NCI-H510A (cell line): Measurements from ENCODE around the gene KRT76.
A peak's percentile ranks its signal among the peaks of the same experiment; 100 is the strongest.

Experiments used
- DNase-seq: peaks from one replicate; lab custom pipeline; 2025; lab: John Stamatoyannopoulos, UW

Gene KRT76

DNA sequence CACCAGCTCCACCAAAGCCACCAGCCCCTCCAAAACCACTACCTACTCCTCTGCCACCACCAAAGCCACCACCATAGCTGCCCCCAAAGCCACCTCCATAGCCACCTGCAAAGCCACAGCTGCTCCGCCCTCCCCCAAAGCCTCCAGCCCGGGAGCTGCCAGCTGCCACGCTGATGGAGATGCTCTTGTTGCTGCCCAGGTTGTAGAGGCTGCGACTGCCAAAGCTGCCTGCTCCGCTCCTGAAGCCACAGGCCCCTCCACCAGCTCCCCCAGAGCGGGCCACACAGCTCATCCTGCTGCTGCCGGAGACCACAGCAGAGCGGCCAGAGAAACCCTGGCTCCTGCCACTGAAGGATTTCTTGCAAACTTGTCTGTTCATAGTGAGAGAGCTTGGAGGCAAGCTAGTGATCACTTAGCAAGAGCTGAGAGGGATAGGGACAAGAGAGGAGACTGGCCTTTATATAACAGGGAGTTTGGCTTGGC lies at the start of gene KRT76:
Gene KRT76, minus strand, starts transcription at position 433 of the 483 bp plus-strand sequence. Its CDS starts 54 bp downstream, at position 379.
- no peak for DNase-seq

DNA sequence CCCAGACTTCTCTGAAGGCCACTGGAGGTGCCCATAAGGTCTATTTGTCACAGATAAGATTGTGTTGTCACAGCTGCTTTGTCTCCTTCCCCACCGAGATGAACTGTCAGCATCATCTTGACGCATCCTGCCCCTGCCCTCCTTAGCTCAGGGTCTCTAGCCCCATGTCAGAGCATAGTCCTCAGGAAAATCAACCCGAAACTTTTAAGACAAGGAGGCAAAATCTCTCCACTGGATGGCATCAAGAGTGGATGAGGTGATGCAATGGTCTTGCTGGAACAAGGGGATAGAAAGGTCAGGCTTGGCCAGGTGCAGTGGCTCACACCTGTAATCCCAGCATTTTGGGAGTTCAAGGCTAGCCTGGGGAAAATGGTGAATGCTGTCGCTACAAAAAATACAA lies 48.8 kb upstream of the KRT76 start:
- no peak for DNase-seq

DNA sequence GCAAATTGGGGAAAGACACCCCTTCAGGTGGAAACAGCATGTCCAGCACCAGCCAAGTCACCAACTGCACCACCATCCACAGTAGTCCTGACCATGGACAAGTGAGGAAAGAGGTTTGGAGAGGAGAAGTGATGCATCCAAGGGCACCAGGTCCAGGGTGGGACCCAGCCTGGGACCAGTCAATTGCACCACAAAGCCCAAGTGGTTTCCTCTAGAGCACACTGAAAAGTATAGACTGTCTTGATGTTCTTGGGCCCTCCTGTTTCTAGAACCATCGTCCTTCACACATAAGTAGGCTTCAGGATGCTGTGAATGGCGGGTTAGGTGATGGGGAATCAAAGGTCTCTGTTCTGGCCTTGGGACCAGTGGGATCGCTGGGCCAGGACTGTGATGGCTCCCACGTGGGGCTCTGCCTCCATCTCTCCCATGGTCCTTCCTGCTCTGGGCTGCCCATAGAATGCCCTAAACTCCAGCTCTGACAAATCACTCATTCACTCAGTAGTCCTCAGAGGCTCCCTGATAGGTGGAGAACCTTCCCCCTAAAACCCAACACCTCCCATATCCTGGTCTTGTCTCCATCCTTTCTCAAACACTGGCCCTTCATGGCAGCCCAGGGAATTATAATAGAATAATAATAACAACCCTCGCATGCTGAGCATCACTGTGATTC lies 47.7 kb upstream of the KRT76 start:
- no peak for DNase-seq

DNA sequence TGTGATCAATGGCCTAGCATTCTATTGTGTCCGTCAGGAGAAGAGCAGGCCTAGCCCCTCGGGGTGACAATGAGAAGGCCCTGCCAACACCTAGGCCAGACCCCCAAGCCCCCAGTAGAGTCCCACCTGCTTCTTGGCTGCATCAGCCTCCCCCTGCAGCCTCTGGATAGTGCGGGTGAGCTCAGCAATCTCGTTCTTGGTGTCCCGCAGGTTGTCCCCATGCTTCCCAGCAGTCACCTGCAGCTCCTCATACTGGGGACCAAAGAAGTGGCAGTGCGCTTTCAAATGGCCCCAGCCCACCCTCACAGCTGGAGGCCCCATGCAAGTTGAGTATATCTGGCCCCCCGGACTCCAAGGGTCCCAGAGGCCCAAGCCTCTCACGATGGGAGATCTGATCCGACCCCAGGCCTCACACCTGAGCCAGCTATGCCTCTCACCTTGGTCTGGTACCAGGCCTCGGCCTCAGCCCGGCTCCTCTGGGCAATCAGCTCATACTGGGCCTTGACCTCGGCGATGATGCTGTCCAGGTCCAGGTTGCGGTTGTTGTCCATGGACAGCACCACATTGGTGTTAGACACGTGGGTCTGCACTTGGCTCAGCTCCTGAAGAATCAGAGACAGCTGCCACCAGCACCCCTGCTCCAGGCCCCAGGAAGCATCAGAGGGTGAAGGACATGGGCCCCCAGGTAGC lies 46.8 kb upstream of the KRT76 start:
- no peak for DNase-seq

DNA sequence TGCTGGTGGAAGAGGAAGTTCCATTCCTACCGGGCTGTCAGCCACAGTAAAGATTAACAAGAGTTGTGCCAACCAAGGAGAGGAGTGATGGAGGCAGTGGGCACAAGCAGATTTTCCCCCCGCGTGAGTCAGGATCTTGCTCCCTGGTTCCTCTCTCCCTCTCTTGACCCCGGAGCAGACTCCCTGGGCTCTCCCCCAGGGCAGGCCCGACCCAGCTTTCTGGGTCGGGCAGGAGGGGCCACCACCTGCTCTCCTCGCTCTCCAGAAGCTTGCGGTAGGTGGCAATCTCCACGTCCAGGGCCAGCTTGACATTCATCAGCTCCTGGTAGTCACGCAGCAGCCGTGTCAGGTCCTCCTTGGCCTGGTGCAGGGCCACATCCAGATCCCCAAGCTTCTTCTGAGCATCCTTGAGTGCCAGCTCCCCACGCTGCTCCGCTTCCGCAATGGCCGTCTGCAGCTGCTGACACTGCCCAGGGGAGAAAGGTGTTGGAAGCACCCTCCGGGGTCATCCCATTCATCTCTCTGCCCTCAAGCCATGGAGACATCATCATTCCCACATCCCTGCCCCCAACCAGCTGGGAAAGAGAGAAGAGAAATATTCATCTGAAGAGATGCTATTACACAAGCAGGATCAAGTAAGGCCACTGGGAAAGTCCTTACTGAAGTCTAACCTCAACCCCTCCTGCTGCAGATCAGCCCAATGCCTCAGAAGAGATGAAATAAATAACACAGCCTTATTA lies 45.8 kb upstream of the KRT76 start:
- no peak for DNase-seq

DNA sequence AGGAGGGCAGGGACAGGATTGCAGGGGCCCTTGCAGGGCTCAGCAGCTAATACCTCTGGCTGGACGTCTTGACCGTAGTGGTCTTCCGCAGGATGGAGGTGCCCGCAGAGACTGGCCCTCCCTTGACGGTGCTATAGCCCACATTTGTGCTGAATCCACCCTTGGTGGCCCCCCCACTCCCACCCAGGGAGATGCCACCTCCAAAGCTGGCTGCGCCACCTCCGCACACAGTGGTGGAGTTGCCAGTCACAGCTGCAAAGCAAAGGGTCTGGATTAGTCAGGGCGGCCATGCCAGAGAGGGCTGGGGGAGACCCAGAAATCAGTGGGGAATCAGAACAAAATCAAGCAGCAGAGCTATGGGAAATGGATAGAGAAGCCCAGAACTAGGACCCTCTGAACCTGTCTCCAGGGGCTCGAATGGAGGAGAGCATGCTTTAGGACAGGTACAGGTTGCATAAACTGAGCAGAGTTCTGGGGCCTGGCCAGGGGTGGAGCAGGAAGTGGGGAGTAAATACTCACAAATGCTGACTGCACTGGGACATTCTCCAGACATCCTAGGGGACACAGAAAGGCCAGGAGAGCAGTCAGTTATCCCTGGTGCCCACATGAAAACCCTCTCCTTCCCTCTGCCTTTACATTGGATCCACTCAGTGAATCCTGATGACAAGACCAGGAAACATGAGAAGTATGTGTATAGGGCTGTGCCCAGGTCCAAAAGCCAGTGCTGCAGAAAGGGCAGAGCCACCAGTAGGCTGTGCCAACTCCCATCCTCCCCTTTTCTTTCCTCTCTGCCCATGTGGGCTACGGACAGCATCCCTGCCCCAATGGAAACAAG lies 44.9 kb upstream of the KRT76 start:
- no peak for DNase-seq

DNA sequence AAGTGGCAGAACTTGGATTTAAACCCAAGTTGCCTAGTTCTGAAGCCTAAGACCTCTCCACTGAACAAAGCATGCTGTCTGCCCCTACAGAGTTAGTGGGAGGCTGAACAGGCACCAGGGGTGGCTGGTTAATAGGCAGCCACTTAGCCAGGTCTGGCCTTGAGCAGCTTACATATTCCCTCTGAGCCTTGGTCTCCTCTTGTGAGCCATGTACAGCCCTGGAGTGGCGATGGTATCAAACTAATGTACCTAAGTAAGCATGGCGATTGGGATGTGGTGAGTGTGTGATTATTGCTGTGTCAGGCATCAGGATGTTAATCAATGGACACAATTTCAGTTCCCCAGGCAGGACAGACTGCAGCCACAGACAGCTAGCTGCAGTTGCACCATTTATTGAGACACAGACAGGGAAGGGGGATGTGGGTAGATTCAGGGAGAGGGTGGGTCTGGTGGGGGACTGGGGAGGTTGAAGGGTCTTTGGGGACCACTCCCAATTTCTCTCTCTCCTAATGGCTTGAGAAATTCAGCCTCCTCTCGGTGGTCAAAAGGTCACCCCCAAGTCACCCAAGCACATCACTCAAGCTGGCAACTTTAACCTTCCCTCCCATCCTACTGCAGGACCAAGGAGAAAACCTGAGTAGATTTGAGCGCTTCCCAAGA lies 44.1 kb upstream of the KRT76 start:
- no peak for DNase-seq

DNA sequence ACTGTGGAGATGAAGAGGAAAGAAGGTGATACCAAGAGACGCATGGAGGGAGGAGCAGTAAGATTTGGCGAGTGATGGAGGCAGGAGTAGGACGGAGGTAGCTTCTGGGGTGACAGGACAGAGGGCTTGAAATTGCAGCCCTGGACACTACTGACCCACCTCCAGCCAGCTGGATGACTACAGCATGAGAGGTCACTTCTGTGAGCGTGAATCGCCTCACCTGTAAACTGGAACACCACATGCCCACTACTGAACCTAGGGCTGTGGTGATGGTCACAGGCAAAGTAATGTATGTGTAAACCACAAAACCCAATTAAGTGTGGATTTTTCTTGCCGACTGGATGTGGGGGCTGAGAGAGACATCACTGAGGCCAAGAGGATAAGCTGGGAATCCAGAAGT lies 43.4 kb upstream of the KRT76 start:
- no peak for DNase-seq

DNA sequence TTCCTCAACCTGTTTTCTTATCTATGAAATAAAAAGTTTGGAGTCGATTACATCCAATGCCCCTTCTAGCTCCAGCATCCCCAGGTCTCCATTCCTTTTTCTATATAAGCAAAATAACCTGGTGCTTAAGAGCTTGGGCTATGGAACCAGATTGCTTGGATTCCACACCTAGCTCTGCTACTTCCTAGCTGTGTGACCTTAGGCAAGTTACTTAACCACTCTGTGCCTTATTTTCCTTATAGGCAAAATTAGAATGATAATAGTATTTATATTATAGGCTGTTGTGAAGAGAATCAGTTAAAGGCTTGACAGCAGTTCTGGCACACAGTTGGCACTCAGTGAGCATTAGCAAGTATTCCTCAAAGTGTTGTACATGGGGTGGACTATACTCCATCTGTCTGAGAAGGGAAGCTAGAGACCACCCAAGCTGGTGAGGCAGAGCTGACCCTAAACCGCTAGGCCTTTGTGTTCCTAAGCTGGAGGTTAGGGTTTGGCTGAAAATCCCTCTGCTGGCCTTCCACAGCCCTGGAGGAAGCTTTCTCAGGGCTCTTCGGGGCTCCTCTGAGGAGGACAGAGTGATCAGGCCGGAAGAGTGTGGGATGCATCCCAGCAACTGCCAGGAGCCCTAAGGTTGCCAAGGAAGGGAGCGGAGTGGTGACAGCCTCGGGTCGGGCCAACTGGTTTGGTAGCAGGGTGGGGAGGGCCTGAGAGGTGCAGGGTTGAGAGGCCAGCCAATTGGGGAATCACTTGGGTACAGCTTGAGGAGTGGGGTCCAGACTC lies 42.8 kb upstream of the KRT76 start:
- no peak for DNase-seq

DNA sequence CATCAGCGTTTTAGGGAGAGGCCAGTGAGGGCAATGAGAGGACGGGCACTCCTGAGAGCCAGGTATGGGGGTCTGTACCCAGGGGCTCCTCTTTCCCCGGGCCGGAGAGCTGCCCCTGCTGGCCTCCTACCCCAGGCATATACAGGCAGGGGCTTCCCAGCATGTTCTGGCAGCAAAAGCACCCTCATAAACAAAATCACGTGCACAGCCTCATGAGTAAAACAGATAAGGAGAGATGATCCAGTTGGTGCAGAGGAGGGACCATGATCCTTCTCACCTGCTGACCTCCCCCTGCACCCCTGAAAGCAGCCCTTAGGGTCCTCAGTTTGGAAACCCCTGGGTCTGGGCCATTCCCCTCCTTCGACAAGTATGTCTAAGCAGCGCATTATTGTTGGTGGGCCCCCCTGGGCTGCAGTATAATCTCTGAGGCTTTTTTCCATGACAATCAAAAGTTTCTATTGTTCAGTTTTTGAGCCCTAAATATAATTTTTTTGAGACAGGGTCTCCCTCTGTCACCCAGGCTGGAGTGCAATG lies 41.8 kb upstream of the KRT76 start:
- no peak for DNase-seq

DNA sequence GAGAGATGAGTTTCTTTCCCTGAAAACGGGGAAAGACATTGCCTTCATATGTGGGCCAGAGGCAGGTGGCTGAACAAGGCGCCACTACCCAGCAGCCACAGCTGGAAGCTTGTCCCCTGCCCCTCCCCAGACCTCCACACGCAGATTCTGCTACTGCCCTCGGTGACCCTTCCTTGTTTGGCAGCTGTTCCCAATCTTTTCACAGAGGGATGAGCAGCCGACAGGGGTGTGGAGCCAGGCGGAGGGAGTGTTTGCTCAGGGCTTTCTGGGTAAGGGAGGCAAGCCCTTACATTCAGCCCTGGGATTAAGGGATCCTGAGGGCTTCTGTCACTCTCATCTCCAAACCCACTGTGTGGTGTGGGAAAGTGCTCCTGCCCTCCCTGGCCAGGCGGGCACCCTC lies 41.2 kb upstream of the KRT76 start:
- DNase-seq, result no peak

DNA sequence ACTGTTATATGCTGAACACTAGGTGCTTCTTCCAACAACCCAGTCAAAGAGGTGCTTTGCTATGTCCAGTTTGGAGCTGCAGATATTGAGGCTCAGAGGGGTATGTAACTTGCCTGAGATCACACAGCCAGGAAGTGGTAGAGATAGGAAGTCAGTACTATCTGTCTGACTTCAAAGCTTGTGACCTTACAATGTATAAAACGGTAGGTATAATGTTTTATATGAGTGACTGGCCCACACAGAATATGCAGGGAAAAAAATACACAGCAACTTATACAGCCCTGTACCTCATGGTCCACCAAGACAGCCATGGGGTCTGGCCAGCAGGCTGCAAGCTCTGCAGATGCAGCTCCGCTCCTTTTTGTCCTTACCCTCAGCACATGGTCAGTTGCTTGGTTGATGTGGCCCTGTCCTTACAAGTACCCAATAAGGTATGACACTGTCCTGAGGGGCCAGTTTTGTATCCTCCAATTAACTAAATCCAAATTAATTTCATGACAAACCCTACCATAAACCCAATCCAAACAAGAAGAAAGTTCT lies 40.6 kb upstream of the KRT76 start:
- no peak for DNase-seq

DNA sequence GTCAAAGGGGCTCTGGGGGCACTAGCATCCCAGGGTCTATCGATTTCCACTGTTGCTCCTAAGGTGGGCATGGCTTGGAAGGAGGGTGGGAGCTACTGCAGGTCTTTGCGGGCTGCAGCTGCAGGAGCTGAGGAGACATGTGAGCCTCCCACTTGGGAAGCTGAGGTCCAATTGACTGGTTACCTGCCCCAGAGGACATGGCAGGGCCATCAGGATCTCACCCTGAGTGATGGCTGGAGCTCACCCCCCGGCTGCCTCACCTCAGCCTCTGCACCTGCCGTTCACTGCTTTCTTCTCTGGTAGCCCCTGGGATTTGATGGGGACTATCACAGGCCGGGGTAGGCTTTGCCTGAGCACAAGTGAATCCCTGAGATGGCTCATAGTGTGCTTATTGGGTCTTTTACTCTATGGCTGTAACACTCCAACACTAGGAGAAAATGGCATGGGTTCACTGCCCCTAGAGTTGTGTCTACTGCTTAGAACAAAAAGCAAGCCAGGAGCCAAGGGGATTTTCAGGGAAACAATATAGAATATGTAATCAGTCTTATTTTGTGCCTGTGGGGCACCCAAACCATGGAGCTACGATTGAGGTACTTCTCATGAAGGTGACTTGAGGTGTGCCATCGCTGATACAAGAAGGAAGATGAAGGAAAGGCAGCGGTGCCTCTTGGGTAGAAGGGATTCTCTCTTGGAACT lies 40.0 kb upstream of the KRT76 start:
- DNase-seq, result no peak

DNA sequence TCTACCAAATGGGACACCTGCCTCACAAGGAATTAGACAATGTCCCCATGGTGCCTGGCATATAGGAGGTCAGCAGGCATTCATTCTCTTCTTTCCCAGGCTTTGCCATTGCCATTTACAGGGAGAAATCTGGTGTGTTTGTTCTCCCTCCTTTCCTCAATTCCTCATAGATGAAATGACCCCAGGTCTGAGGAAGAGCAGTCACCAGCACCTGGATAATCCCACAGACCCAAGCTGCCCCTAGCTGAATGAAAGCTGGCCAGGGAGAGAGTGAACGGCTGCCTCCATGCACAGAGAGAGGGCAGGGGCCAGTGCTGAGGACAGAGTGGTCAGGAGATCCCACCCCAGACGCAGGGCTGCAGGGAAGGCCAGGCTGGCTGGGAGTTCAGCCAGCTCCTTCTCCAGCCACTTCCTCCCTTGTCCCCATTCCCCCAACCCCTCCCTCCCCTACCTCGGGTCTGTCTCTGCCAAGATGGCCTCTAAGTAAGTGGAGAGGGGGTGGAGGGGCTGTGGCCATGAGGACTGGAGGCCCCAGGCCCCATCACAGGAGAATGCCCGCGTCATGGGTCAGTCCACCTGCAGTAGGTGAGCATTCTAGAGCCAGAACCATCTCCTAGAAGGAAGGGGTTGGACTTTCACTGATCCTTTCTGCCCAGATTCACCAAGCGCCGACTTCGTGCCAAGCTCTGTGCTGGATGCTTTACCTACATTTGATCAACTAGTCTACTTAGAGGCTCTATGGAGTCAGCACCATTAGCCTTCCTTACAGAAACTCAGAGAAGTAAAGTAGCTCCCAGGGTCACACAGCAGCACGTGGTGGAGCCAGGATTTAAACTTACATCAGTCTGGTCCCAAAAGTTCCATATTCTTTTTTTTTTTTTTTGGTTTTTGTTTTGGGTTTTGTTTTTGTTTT lies 38.8 kb upstream of the KRT76 start:
- DNase-seq, result no peak

DNA sequence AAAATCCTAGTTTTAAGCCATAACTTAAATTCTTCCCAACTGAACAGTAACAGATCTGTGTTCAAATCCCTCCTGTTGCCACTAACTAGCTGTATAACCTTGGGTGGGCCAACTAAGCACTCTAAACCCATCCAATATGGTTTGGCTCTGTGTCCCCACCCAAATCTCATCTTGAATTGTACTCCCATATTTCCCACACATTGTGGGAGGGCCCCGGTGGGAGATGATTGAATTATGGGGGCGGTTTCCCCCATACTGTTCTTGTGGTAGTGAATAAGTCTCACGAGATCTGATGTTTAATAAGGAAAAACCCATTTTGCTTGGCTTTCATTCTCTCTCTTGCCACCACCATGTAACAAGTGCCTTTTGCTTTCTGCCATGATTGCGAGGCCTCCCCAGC lies 38.0 kb upstream of the KRT76 start:
- no peak for DNase-seq

DNA sequence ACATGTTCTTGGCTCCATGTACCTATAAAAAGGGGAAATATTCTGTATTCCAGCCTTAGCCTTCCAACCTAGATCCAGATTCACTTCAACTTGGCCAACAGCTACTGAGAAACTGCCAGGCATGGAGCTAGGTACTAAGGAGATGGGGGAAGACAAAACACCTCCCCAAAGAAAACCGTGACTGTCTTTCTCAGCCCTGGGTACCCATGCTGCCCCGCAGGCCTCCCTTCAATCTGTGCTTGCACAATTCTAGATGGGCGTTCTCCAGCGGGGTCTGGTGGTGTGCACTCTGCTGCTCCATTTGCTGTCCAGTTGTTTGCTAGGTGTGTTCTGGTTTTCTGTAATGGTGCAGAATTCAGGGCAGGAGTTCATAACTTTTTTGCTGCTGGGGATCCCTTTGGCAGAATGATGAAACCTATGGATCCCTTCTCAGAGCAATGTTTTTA lies 37.6 kb upstream of the KRT76 start:
- DNase-seq, result no peak

DNA sequence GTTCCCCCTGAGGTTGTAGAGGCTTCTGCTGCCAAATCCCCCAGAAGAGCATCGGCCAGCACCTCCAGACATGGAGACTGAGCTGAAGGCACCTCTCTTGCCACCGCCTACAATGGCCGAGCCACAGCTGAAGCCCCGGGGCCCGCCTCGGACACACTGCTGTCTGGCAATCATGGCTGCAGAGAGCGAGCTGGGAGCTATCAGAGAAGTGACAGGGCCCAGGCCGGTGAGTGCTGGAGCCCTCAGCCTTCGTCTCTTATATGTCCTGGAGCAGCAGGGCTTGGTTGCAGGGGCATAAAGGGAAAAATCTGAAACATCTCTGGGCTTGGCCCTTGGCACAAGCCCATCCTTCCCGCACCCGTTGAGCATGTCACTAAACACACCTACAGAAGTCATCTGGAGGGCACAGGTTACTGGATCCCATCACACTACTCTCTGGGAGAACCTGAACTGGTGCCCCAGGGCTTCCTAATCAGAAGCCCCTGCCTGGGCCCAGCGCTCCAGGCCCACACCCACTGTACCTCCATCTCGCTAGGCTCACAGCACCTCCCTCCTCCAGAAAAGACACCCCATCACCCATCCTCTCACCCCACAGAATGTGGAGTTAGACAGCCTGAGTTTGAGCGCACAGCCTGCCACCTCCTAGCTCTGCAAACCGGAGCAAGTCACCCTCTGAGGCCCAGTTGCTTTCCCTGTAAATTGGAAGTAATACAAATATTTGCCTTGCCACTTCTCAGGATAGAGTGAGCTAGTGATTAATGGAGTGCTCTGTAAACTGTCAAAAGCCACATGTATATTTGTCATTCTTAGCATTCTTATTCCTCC lies 37.0 kb upstream of the KRT76 start, which contains the start of gene KRT4:
Gene KRT4, minus strand, starts transcription at position 232 of the 825 bp plus-strand sequence. Its CDS starts 58 bp downstream, at position 174.
- peak; percentile 42 for DNase-seq
